WTC11 (cell line): Measurements from ENCODE around the gene CNGA4. TPM values are rescaled to one million over a fixed set of nuclear protein-coding genes. Genes with fewer than 3 reads are reported as not detected.

Source experiments
- ATAC-seq: fragments of 200-7000 bp; cut with Tn5 transposase; 2 replicates; pipeline ENCODE4 v1.10.0; 2021; ENCODE audit warnings: mild to moderate bottlenecking, moderate library complexity
- CTCF ChIA-PET: fragments of 300-600 bp; sonication (Branson Sonifier 250); formaldehyde crosslinking; loops from one replicate; lab custom pipeline; 2021; ENCODE audit warnings: antibody characterized with exemption; lab: Charles Lee
- POLR2A ChIA-PET: fragments of 350-600 bp; sonication (Branson Sonifier 250); formaldehyde crosslinking; loops from one replicate; lab custom pipeline; 2021; ENCODE audit warnings: antibody characterized with exemption; lab: Charles Lee
- DNase-seq: peaks from one replicate; pipeline ENCODE4 v3.0.0; 2021; ENCODE audit warnings: low spot score
- H3K27ac Mint-ChIP-seq: 2 replicates; pipeline ENCODE4 v1.8.0; 2021; ENCODE audit warnings: mixed read lengths
- H3K27me3 Mint-ChIP-seq: 2 replicates; pipeline ENCODE4 v1.8.0; 2021; ENCODE audit warnings: low read depth, mild to moderate bottlenecking, moderate library complexity, mixed read lengths
- H3K36me3 Mint-ChIP-seq: 2 replicates; pipeline ENCODE4 v1.8.0; 2021; ENCODE audit warnings: mixed read lengths
- H3K4me1 Mint-ChIP-seq: 2 replicates; pipeline ENCODE4 v1.8.0; 2022; ENCODE audit warnings: mixed read lengths
- H3K4me3 Mint-ChIP-seq: 2 replicates; pipeline ENCODE4 v1.8.0; 2021; ENCODE audit warnings: mild to moderate bottlenecking, moderate library complexity, mixed read lengths
- H3K9me3 Mint-ChIP-seq: 2 replicates; pipeline ENCODE4 v1.8.0; 2021; ENCODE audit warnings: mixed read lengths
- ATF1 ChIP-seq: sonication (generic); formaldehyde crosslinking; IDR thresholded peaks from 2 replicates; pipeline ENCODE4 v1.8.1; 2023; ENCODE audit warnings: mild to moderate bottlenecking, moderate library complexity, missing genetic modification reagents
- CREB1 ChIP-seq: sonication (generic); formaldehyde crosslinking; IDR thresholded peaks from 2 replicates; pipeline ENCODE4 v1.8.0; 2023; ENCODE audit warnings: mild to moderate bottlenecking, missing genetic modification reagents
- ETV6 ChIP-seq: sonication (generic); formaldehyde crosslinking; IDR thresholded peaks from 2 replicates; pipeline ENCODE4 v1.8.1; 2022; ENCODE audit warnings: mild to moderate bottlenecking, missing genetic modification reagents
- GRHL2 ChIP-seq: fragments of 250-450 bp; sonication (Bioruptor Pico); IDR thresholded peaks from 2 replicates; pipeline ENCODE4 v1.8.0; 2022; ENCODE audit warnings: mild to moderate bottlenecking, moderate library complexity; ENCODE audit not compliant: insufficient replicate concordance, severe bottlenecking
- GTF2I ChIP-seq: fragments of 250-450 bp; sonication (Bioruptor Pico); conservative IDR thresholded peaks from 2 replicates; pipeline ENCODE4 v1.4.0; 2021; ENCODE audit warnings: mild to moderate bottlenecking
- NR2C2 ChIP-seq: sonication (generic); formaldehyde crosslinking; IDR thresholded peaks from 2 replicates; pipeline ENCODE4 v1.8.0; 2022; ENCODE audit warnings: mild to moderate bottlenecking, missing genetic modification reagents
- PREB ChIP-seq: sonication (generic); formaldehyde crosslinking; IDR thresholded peaks from 2 replicates; pipeline ENCODE4 v1.8.1; 2022; ENCODE audit warnings: mild to moderate bottlenecking, missing genetic modification reagents, moderate library complexity, borderline replicate concordance
- SMAD3 ChIP-seq: sonication (generic); formaldehyde crosslinking; IDR thresholded peaks from 2 replicates; pipeline ENCODE4 v1.8.0; 2022; ENCODE audit warnings: missing genetic modification reagents, mild to moderate bottlenecking, borderline replicate concordance
- SP1 ChIP-seq: sonication (generic); formaldehyde crosslinking; conservative IDR thresholded peaks from 2 replicates; pipeline ENCODE4 v1.8.1; 2022; ENCODE audit warnings: missing genetic modification reagents
- TCF7 ChIP-seq: sonication (generic); formaldehyde crosslinking; IDR thresholded peaks from 2 replicates; pipeline ENCODE4 v1.8.0; 2022; ENCODE audit warnings: mild to moderate bottlenecking, low read depth, missing genetic modification reagents, moderate library complexity
- TEAD1 ChIP-seq: sonication (generic); formaldehyde crosslinking; IDR thresholded peaks from 2 replicates; pipeline ENCODE4 v1.8.0; 2022; ENCODE audit warnings: mild to moderate bottlenecking, missing genetic modification reagents
- TEAD4 ChIP-seq: sonication (generic); formaldehyde crosslinking; IDR thresholded peaks from 2 replicates; pipeline ENCODE4 v1.8.0; 2022; ENCODE audit warnings: mild to moderate bottlenecking, missing genetic modification reagents
- ZBTB21 ChIP-seq: sonication (generic); formaldehyde crosslinking; IDR thresholded peaks from 2 replicates; pipeline ENCODE4 v1.8.1; 2023; ENCODE audit warnings: mild to moderate bottlenecking, missing genetic modification reagents, borderline replicate concordance
- ZNF219 ChIP-seq: sonication (generic); formaldehyde crosslinking; IDR thresholded peaks from 2 replicates; pipeline ENCODE4 v1.8.0; 2023; ENCODE audit warnings: missing genetic modification reagents, mild to moderate bottlenecking, borderline replicate concordance
- ZNF263 ChIP-seq: sonication (generic); formaldehyde crosslinking; IDR thresholded peaks from 2 replicates; pipeline ENCODE4 v1.8.1; 2022; ENCODE audit warnings: low read depth, mild to moderate bottlenecking, moderate library complexity, missing genetic modification reagents
- ZNF423 ChIP-seq: fragments of 250-450 bp; sonication (Bioruptor Pico); IDR thresholded peaks from 2 replicates; pipeline ENCODE4 v2.1.2; 2022; ENCODE audit warnings: mild to moderate bottlenecking, moderate library complexity
- ZNF532 ChIP-seq: fragments of 250-450 bp; sonication (Bioruptor Pico); IDR thresholded peaks from 2 replicates; pipeline ENCODE4 v1.9.0; 2021; ENCODE audit warnings: mild to moderate bottlenecking, borderline replicate concordance
- total RNA-seq: library from RNA; stranded (reverse); gene quantifications from 3 replicates; pipeline ENCODE4 v1.2.3, GENCODE V29; 2021
- TF ChIP-seq, protein P1 (sequence below): fragments of 250-450 bp; sonication (Bioruptor Pico); conservative IDR thresholded peaks from 2 replicates; pipeline ENCODE4 v1.9.0; 2021; ENCODE audit warnings: mild to moderate bottlenecking

Gene CNGA4
- total RNA-seq, 1 experiment from 2014 or later, result 0.35 TPM

DNA sequence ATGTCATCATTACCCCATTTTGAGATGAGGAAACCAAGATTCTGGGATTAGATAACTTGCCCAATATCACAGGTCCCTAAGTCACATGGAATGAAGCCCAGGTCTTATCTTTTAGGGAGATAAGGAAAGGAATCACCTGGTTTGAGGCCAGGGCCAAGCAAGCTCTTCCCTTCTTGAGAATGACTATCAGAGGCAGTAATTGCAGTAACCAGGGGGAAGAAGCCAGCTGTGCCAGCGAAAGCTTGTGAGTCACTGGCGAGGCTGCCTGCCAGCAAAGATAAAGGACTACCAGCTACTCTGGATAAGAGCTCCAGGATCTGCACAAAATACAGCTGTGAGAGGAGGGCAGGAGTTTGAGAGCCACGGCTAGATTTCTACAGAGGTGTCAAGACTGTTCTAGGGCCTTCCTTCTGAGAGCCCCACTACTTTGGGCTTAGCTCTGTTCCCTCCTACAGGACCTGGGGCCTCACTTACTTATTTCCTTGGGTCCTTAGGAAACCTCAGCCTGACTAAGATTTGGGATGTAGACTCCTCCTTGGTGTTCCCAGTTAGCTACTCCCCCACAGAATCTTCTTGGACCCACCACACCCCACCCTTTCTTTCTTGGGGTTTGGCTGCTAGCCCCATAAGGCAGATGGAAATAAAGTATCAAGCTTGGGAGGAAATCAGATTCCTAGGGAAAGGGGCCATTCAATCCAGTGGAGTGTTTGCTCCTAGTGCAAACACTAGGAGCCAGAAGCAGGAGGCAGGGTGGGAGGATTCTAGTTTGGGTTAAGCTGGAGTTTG lies 11.1 kb downstream of the CNGA4 start:
- Mint-ChIP-seq H3K27ac (no peak overlapping the region), H3K4me1 (peaks cover 8% of the 10 kb centered on the region), H3K36me3 (no peaks in the 10 kb centered on the region), H3K9me3 (no peaks in the 10 kb centered on the region), H3K4me3 (no peak overlapping the region), H3K27me3 (peaks cover 4% of the 10 kb centered on the region)
- ChIA-PET CTCF (interaction anchor here (0.6 to 5.1 kb wide), 22 partner anchors 8 to 226 kb away, joined by 3 to 146 read pairs (median 17); partner anchors contain the start of genes CAVIN3 and CCKBR), POLR2A (interaction anchor here (0.6 to 2.0 kb wide), 2 partner anchors 18 to 540 kb away, joined by 4 read pairs; no protein-coding TSS in a partner anchor)
- DNase-seq, result no peak
- TF ChIP-seq ZNF219, result no peak
- TF ChIP-seq CREB1, result no peak
- no peak for TF ChIP-seq ZNF263 (CRISPR knock-in tag)
- TF ChIP-seq SP1 (CRISPR knock-in tag), result no peak
- no peak for TF ChIP-seq TEAD4 (CRISPR knock-in tag)
- TF ChIP-seq SMAD3, result no peak
- no peak for TF ChIP-seq TEAD1
- TF ChIP-seq ATF1 (CRISPR knock-in tag), result no peak
- TF ChIP-seq ZBTB21 (CRISPR knock-in tag), result no peak
- no peak for TF ChIP-seq ZNF532 (CRISPR knock-in tag)
- TF ChIP-seq NR2C2 (CRISPR knock-in tag), result no peak
- no peak for TF ChIP-seq ETV6 (CRISPR knock-in tag)
- no peak for TF ChIP-seq PREB (CRISPR knock-in tag)
- TF ChIP-seq, protein P1, sequence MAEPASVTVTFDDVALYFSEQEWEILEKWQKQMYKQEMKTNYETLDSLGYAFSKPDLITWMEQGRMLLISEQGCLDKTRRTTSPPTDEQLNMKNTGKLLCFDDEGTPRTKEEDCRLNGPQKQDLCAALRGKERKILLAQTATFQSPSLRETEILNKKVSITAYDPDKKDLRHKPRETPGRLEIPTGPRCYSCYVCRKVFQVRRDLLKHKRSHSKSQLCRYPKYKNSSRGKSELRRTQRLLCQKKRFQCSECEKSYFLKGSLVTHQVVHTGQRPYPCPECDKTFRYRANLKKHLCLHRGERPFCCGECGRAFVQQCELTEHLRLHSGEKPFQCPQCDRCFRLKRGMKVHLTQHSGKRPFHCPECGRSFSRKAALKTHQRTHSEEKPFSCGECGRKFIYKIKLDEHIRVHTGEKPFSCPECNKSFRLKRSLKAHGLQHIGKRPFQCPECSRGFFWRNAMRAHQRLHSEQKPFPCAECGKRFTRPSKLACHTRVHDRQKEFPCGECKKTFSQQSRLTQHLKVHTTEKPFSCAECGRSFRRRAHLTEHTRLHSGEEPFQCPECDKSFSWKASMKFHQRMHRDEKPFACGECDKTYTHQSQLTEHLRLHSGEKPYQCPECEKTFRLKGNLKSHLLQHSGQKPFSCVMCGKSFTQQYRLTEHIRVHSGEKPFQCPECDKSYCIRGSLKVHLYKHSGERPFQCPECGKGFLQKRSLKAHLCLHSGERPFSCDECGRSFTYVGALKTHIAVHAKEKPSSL (CRISPR knock-in tag), result no peak
- no peak for TF ChIP-seq TCF7 (CRISPR knock-in tag)
- TF ChIP-seq GRHL2, result no peak
- TF ChIP-seq GTF2I (CRISPR knock-in tag), result no peak
- no peak for TF ChIP-seq ZNF423 (CRISPR knock-in tag)
- no peak for ATAC-seq
